ENCODE measurements around the gene MAGEB10.
"Not testable (repeated sequence)": the region's sequence is repeated elsewhere in the genome, so short reads cannot be mapped to it uniquely, and the experiment has no call there.

Gene MAGEB10

GRCh38 chrX:27807690-27808089 is at the start of gene MAGEB10:
Gene MAGEB10 (plus strand): TSS chrX:27807990. CDS start chrX:27821307, 13,317 bp downstream.
- DNase-seq = no peak

GRCh38 chrX:27765718-27766117 is 42.1 kb upstream of the MAGEB10 start:
- DNase-seq = no peak

GRCh38 chrX:27767387-27767786 is 40.4 kb upstream of the MAGEB10 start:
- no peak for DNase-seq

- no peak for DNase-seq
These were observed 31.8 kb upstream of the MAGEB10 start for GRCh38 chrX:27775984-27776383.

- DNase-seq = no peak
These were observed 11.0 kb upstream of the MAGEB10 start for GRCh38 chrX:27796640-27797257.

GRCh38 chrX:27797575-27797974 is 10.2 kb upstream of the MAGEB10 start:
- DNase-seq = no peak

- DNase-seq = no peak
These were observed 436 bp downstream of the MAGEB10 start for GRCh38 chrX:27808226-27808625.

- not testable (repeated sequence) for DNase-seq
These were observed 1.4 kb downstream of the MAGEB10 start for GRCh38 chrX:27808991-27809859.

GRCh38 chrX:27815209-27815608 is 7.4 kb downstream of the MAGEB10 start:
- DNase-seq = no peak

- DNase-seq = no peak
These were observed 16.0 kb downstream of the MAGEB10 start for GRCh38 chrX:27823812-27824211.

- DNase-seq = no peak
These were observed 30.4 kb downstream of the MAGEB10 start for GRCh38 chrX:27838185-27838584.

- DNase-seq = no peak
These were observed 33.1 kb downstream of the MAGEB10 start for GRCh38 chrX:27840881-27841280.

GRCh38 chrX:27842859-27843258 is 35.1 kb downstream of the MAGEB10 start:
- no peak for DNase-seq

- DNase-seq = no peak
These were observed 52.5 kb downstream of the MAGEB10 start for GRCh38 chrX:27860337-27860736.

- DNase-seq = no peak
These were observed 56.0 kb downstream of the MAGEB10 start for GRCh38 chrX:27863809-27864208.

Data from CD4-positive, alpha-beta T cell treated with Interferon gamma for 1 hour (primary cell).